ENCODE data around the gene GNAI2.

GRCh38 chr3:50256978-50257890, 21.2 kb downstream of the GNAI2 start:
- TF ChIP-seq CTCF (IDR thresholded peaks at IDR 0.05) (peak; percentile 56), ZNF121 (CRISPR knock-in tag; IDR thresholded peaks at IDR 0.05) (no peak), ZBTB21 (CRISPR knock-in tag; IDR thresholded peaks at IDR 0.05; ENCODE audit: borderline replicate concordance) (no peak), NR2C2 (CRISPR knock-in tag; IDR thresholded peaks at IDR 0.05) (no peak), ZNF416 (CRISPR knock-in tag; IDR thresholded peaks at IDR 0.05) (no peak), NFYB (CRISPR knock-in tag; conservative IDR thresholded peaks at IDR 0.05; ENCODE audit: low read depth) (no peak)
- TF ChIP-seq, protein P1, sequence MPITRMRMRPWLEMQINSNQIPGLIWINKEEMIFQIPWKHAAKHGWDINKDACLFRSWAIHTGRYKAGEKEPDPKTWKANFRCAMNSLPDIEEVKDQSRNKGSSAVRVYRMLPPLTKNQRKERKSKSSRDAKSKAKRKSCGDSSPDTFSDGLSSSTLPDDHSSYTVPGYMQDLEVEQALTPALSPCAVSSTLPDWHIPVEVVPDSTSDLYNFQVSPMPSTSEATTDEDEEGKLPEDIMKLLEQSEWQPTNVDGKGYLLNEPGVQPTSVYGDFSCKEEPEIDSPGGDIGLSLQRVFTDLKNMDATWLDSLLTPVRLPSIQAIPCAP (CRISPR knock-in tag; IDR thresholded peaks at IDR 0.05): no peak

All from WTC11 (cell line).